Neutrophil (primary cell): ENCODE measurements around the gene CORO2A.

Experiments used
- H3K27ac ChIP-seq: fragments of 200-600 bp; sonication (generic); 2 replicates; pipeline ENCODE4 v1.5.1; 2016; ENCODE audit warnings: mild to moderate bottlenecking, moderate library complexity
- H3K27me3 ChIP-seq: fragments of 200-600 bp; sonication (generic); 2 replicates; pipeline ENCODE4 v1.6.0; 2016; ENCODE audit warnings: mild to moderate bottlenecking
- H3K36me3 ChIP-seq: fragments of 200-600 bp; sonication (generic); 2 replicates; pipeline ENCODE4 v1.5.1; 2017
- H3K4me1 ChIP-seq, 2 experiments: fragments of 200-600 bp in 1 of 2; sonication (generic) in 1 of 2; 1 replicate in 1 of 2; 2 replicates in 1 of 2; pipeline versions ENCODE4 v1.5.1 to v1.6.1; 2013 to 2016; ENCODE audit warnings: low read depth in 1 of 2, low read length in 1 of 2, mild to moderate bottlenecking in 1 of 2, moderate library complexity in 1 of 2; ENCODE audit not compliant: control insufficient read depth in 1 of 2, insufficient read depth in 1 of 2
- H3K4me3 ChIP-seq, 2 experiments: fragments of 200-600 bp in 1 of 2; sonication (generic) in 1 of 2; 1 replicate in 1 of 2; 2 replicates in 1 of 2; pipeline ENCODE4 v1.5.1; 2013 to 2016; ENCODE audit warnings: low read depth in 1 of 2, low read length in 1 of 2, mild to moderate bottlenecking in 1 of 2, moderate library complexity in 1 of 2
- H3K9me3 ChIP-seq: fragments of 200-600 bp; sonication (generic); 2 replicates; pipeline ENCODE4 v1.5.1; 2016
- TF ChIP-seq, protein P1 (sequence below): fragments of 200-600 bp; sonication (generic); IDR thresholded peaks from 2 replicates; pipeline ENCODE4 v1.5.1; 2016; ENCODE audit warnings: antibody characterized with exemption

Gene CORO2A

DNA sequence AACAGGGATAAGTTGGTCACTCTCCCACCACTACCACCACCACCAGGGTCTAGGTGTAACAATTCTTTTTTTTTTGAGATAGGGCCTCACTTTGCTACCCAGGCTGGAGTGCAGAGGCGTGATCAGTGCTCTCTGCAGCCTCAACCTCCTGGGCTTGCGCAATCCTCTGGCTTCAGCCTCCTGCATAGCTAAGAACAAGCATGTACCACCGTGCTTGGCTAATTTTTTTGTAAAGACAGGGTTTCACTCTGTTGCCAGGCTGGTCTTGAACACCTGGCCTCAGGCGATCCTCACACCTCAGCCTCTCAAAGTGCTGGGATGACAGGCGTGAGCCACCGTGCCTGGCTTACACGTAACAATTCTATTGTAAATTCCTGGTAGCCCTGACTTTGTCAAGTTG lies 27.5 kb downstream of the CORO2A start:
- H3K9me3 ChIP-seq: no peaks in the 10 kb centered on the region
- H3K27me3 ChIP-seq: no peaks in the 10 kb centered on the region
- no peak overlapping the region for H3K4me3 ChIP-seq
- no peaks in the 10 kb centered on the region for H3K36me3 ChIP-seq
- TF ChIP-seq, protein P1, sequence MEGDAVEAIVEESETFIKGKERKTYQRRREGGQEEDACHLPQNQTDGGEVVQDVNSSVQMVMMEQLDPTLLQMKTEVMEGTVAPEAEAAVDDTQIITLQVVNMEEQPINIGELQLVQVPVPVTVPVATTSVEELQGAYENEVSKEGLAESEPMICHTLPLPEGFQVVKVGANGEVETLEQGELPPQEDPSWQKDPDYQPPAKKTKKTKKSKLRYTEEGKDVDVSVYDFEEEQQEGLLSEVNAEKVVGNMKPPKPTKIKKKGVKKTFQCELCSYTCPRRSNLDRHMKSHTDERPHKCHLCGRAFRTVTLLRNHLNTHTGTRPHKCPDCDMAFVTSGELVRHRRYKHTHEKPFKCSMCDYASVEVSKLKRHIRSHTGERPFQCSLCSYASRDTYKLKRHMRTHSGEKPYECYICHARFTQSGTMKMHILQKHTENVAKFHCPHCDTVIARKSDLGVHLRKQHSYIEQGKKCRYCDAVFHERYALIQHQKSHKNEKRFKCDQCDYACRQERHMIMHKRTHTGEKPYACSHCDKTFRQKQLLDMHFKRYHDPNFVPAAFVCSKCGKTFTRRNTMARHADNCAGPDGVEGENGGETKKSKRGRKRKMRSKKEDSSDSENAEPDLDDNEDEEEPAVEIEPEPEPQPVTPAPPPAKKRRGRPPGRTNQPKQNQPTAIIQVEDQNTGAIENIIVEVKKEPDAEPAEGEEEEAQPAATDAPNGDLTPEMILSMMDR: no peak
- H3K4me1 ChIP-seq: peaks cover 42 to 56% of the 10 kb centered on the region in 2 experiments
- peak overlapping the region; percentile 82 for H3K27ac ChIP-seq

DNA sequence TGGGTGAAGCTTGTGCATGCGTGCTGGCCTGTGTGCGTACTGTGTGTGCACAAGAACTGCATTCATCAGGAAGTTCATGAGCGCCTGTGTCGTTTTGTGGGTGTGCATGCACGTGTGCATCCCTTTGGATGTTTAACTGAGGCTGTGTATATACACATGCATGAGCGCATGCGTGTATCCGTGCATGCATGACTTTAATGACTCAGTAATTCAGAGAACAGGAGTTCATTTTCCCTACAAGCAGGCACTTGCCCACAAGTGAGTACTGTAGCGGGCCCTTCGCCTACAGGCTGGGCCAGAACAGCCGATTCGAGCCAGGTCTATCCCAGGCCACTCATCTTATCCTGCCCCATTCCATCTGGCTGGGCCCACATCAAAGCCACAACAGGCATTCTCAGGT lies 29.8 kb downstream of the CORO2A start:
- Histone ChIP-seq H3K9me3 (no peaks in the 10 kb centered on the region), H3K4me3 (no peak overlapping the region), H3K36me3 (no peaks in the 10 kb centered on the region), H3K27ac (no peak overlapping the region), H3K27me3 (no peaks in the 10 kb centered on the region), H3K4me1 (peaks cover 19 to 33% of the 10 kb centered on the region in 2 experiments)
- TF ChIP-seq, protein P1: no peak

- Histone ChIP-seq H3K27me3 (no peaks in the 10 kb centered on the region), H3K4me1 (peaks cover 19 to 32% of the 10 kb centered on the region in 2 experiments), H3K27ac (peak overlapping the region; percentile 35), H3K36me3 (peaks cover 5% of the 10 kb centered on the region), H3K4me3 (no peak overlapping the region), H3K9me3 (no peaks in the 10 kb centered on the region)
- TF ChIP-seq, protein P1: no peak
Observed at GRCh38 chr9:98161851-98162250, 30.6 kb downstream of the CORO2A start.

DNA sequence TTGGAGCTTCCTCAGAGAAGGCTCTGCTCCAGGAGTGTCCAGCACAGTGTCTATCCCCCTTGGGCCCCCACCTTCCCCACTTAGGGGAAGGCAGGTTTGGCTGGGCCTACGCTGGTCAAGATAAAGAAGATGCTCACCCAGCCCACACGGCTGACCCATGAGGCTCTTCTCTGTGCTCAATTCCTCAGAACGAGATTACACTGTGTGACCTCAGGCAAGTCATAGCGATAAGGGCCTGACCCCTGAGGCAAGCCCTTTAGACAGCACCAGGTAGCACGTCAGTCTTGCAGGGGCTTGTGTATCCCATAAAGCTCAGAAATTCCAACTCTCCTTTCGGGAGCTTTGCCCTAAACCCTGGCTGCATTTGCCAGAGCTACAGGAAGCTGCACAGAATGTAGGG lies 32.6 kb downstream of the CORO2A start:
- Histone ChIP-seq H3K27me3 (no peaks in the 10 kb centered on the region), H3K36me3 (peaks cover 21% of the 10 kb centered on the region), H3K9me3 (no peaks in the 10 kb centered on the region), H3K4me3 (no peak overlapping the region), H3K4me1 (peaks cover 11 to 15% of the 10 kb centered on the region in 2 experiments), H3K27ac (peak overlapping the region; percentile 62)
- TF ChIP-seq, protein P1: no peak

- TF ChIP-seq, protein P1: no peak
- Histone ChIP-seq H3K4me3 (no peak overlapping the region), H3K9me3 (no peaks in the 10 kb centered on the region), H3K27me3 (no peaks in the 10 kb centered on the region), H3K27ac (peak overlapping the region; percentile 62), H3K36me3 (peaks cover 24% of the 10 kb centered on the region), H3K4me1 (peaks cover 11% of the 10 kb centered on the region in 2 experiments)
Observed at GRCh38 chr9:98159301-98159700, 33.1 kb downstream of the CORO2A start.
